AG04449 (cell line): ENCODE results near the gene SLC35C1.

ENCODE experiments used
- CTCF ChIA-PET: fragments of 350-600 bp; formaldehyde crosslinking; extraction: SDS; loops from one replicate; lab custom pipeline; 2021; ENCODE audit warnings: antibody characterized with exemption; lab: Yijun Ruan, JAX
- POLR2A ChIA-PET: fragments of 400-600, 350-600 bp; formaldehyde crosslinking; extraction: SDS; loops from one replicate; lab custom pipeline; 2020; ENCODE audit warnings: antibody characterized with exemption, inconsistent platforms; lab: Yijun Ruan, JAX
- DNase-seq: peaks from one replicate; pipeline ENCODE4 v3.0.0-alpha.2; 2010; ENCODE audit warnings: low read depth, low spot score
- H3K4me3 ChIP-seq: 2 replicates; pipeline ENCODE4 v1.5.1; 2011; ENCODE audit warnings: low read depth, mild to moderate bottlenecking, control low read depth, low read length
- CTCF ChIP-seq: IDR thresholded peaks from one replicate; pipeline ENCODE4 v1.5.1; 2011; ENCODE audit warnings: mild to moderate bottlenecking, moderate library complexity, low read length, control low read depth, inconsistent platforms; ENCODE audit not compliant: insufficient read depth; ENCODE audit errors: missing control alignments

SLC35C1 gene

GRCh38 chr11:45850446-45850845, 45.5 kb downstream of the SLC35C1 start:
- ChIA-PET CTCF (interaction anchor here (0.6 to 2.7 kb wide), 4 partner anchors 8 to 46 kb away, joined by 3 to 14 read pairs (median 3); no protein-coding TSS in a partner anchor), POLR2A (no interaction called here)
- no peak for DNase-seq
- H3K4me3 ChIP-seq, result no peak overlapping the region
- no peak for TF ChIP-seq CTCF

DNA sequence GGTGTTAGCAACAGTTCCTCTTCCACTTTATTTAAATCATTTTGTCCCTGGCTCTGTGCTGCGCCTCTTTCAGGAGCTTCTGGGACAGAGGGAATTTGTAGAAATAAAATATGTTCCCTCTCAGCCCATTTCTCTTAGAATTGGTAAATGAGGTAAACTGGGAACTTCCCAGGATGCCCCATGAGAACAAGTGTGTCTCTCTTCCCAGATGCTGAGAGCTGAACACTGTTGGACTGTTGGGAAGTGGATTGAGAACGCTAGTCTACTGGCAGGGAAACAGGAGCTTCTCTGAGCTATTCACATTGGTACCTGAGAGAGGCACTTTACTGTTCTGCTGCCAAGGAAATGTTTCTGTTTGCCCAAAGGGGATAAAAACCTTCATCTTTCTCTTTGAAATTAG, 46.3 kb downstream of the SLC35C1 start:
- TF ChIP-seq CTCF, result no peak

GRCh38 chr11:45852018-45852711, 47.2 kb downstream of the SLC35C1 start:
- DNase-seq, result no peak
- ChIA-PET POLR2A (no interaction called here), CTCF (interaction anchor here (1.0 to 2.7 kb wide), 2 partner anchors 10 to 20 kb away, joined by 5 to 14 read pairs; no protein-coding TSS in a partner anchor)
- no peak for TF ChIP-seq CTCF
- no peak overlapping the region for H3K4me3 ChIP-seq

More for the DNA sequence above, 46.3 kb downstream of the SLC35C1 start:
- no peak overlapping the region for H3K4me3 ChIP-seq
- DNase-seq, result no peak
- CTCF ChIA-PET, result interaction anchor here (1.0 to 2.7 kb wide), 3 partner anchors 9 to 47 kb away, joined by 3 to 14 read pairs (median 5); no protein-coding TSS in a partner anchor
- POLR2A ChIA-PET, result no interaction called here

DNA sequence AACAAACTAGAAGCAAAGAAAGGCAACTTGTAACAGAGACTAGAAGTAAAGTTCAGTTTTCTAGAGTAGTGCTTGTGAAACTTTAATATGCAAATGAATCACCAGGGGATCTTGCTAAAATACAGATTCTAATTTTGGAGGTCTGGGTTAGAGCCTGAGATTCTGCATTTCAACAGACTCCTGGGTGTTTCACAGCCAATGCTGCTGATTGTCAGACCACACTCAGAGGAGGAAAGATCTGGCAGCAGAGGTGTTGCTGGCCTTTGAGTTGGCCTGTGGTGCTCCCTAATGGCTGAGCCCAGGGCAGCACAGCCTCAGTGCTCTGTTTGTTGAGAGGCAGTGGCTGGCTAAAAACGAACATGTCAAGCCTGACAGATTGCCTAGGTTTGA, 47.8 kb downstream of the SLC35C1 start:
- no peak for TF ChIP-seq CTCF
- no peak for DNase-seq
- no peak overlapping the region for H3K4me3 ChIP-seq
- POLR2A ChIA-PET, result no interaction called here
- CTCF ChIA-PET, result interaction anchor here (2.7 kb wide), 1 partner anchor 11 kb away, joined by 14 read pairs; no protein-coding TSS in a partner anchor

- DNase-seq, result no peak
- ChIA-PET POLR2A (no interaction called here), CTCF (interaction anchor here (0.6 kb wide), 1 partner anchor 9 kb away, joined by 3 read pairs; no protein-coding TSS in a partner anchor)
- H3K4me3 ChIP-seq, result no peak overlapping the region
- TF ChIP-seq CTCF, result no peak
These were observed 48.6 kb downstream of the SLC35C1 start for GRCh38 chr11:45853332-45854219.
